ENCODE results near the gene CCDC171. TPM values are rescaled to one million over a fixed set of nuclear protein-coding genes. Genes with fewer than 3 reads are reported as not detected.

CCDC171 gene
- total and polyA plus RNA-seq, 2 donors = 9.8 to 13.9 TPM

DNA sequence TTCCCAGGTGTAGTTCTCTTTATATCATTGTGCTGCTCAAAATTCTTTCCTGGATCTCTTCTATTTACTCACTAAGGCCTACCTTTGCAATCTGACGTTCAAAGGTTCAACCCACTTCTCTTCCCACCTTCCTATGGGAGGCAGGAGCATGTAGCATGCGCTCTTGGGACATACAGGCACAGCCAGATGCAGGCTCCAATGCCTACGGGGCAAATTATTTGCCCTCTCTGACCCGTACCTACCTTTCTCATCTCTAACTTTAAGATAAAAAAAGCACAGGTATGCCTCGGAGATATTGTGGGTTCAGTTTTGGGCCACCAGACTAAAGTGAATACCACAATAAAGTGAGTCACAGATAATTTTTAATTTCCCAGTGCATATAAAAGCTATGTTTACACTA lies 460.5 kb downstream of the CCDC171 start:
- DNase-seq (ENCODE audit: low read depth in 6 of 9, low spot score in 9 of 9) = no peak
- Histone ChIP-seq H3K36me3 (ENCODE audit: control insufficient read depth in 2 of 2, insufficient read depth in 2 of 2, low read length in 1 of 2) (no peaks in the 10 kb centered on the region), H3K27ac (ENCODE audit: low read depth in 1 of 2, low read length in 1 of 2) (no peak overlapping the region), H3K27me3 (ENCODE audit: control insufficient read depth in 2 of 2, insufficient read depth in 1 of 2, low read length in 1 of 2) (no peaks in the 10 kb centered on the region), H3K4me3 (ENCODE audit: low read length in 2 of 2) (no peak overlapping the region), H3K4me1 (ENCODE audit: control insufficient read depth in 2 of 2, insufficient read depth in 2 of 2, low read length in 2 of 2) (no peaks in the 10 kb centered on the region), H3K9me3 (ENCODE audit: control insufficient read depth in 2 of 2, insufficient read depth in 1 of 2, low read length in 1 of 2) (peaks cover 0 to 2% of the 10 kb centered on the region in 2 donors)
- 94% methylated on average over 5 of the region's 5 CpGs for WGBS

DNA sequence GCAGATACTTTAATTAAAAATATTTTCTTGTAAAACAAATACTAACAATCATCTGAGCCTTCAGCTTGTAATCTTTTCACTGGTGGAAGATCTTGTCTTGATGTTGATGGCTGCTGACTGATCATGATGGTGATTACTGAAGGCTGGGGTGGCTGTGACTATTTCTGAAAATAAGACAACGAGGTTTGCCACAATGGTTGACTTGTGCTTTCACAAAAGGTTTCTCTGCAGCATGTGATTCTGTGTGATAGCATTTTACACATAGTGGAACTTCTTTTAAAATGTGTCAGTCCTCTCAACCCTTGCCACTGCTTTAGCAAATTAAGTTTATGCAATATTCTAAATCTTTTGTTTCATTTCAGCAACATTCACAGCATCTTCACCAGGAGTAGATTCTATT lies 461.0 kb downstream of the CCDC171 start:
- Histone ChIP-seq H3K9me3 (ENCODE audit: control insufficient read depth in 2 of 2, insufficient read depth in 1 of 2, low read length in 1 of 2) (peaks cover 0 to 2% of the 10 kb centered on the region in 2 donors), H3K4me1 (ENCODE audit: control insufficient read depth in 2 of 2, insufficient read depth in 2 of 2, low read length in 2 of 2) (no peaks in the 10 kb centered on the region), H3K4me3 (ENCODE audit: low read length in 2 of 2) (no peak overlapping the region), H3K36me3 (ENCODE audit: control insufficient read depth in 2 of 2, insufficient read depth in 2 of 2, low read length in 1 of 2) (no peaks in the 10 kb centered on the region), H3K27ac (ENCODE audit: low read depth in 1 of 2, low read length in 1 of 2) (no peak overlapping the region), H3K27me3 (ENCODE audit: control insufficient read depth in 2 of 2, insufficient read depth in 1 of 2, low read length in 1 of 2) (no peaks in the 10 kb centered on the region)
- no peak for DNase-seq (ENCODE audit: low read depth in 6 of 9, low spot score in 9 of 9)
- 94% methylated on average over 1 of the region's 1 CpG for WGBS

DNA sequence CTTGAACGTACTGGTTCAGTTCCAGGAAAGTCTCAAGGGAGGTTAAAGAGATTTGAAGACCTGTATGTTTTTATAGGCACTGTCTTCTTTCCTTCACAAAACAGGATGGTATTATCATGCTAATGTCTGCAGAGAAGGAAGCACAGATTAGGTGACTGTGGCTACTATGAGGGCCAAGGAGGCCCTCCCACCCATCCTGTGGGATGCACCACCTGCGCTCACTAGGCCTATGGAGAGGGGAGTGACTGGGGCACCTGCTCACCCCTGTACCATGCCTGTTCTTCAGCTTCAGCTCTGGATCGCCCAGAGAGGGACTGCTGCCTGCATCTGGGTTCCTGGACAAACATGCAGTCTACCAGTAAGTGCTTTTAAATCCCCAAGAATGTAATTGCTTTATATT lies 469.4 kb downstream of the CCDC171 start:
- H3K27me3 ChIP-seq (ENCODE audit: control insufficient read depth in 2 of 2, insufficient read depth in 1 of 2, low read length in 1 of 2) = no peaks in the 10 kb centered on the region
- no peak overlapping the region for H3K4me3 ChIP-seq (ENCODE audit: low read length in 2 of 2)
- no peak for DNase-seq (ENCODE audit: low read depth in 6 of 9, low spot score in 9 of 9)
- 63% methylated on average over 3 of the region's 3 CpGs for WGBS
- peaks cover 0 to 2% of the 10 kb centered on the region in 2 donors for H3K9me3 ChIP-seq (ENCODE audit: control insufficient read depth in 2 of 2, insufficient read depth in 1 of 2, low read length in 1 of 2)
- no peak overlapping the region for H3K27ac ChIP-seq (ENCODE audit: low read depth in 1 of 2, low read length in 1 of 2)
- no peaks in the 10 kb centered on the region for H3K36me3 ChIP-seq (ENCODE audit: control insufficient read depth in 2 of 2, insufficient read depth in 2 of 2, low read length in 1 of 2)
- no peaks in the 10 kb centered on the region for H3K4me1 ChIP-seq (ENCODE audit: control insufficient read depth in 2 of 2, insufficient read depth in 2 of 2, low read length in 2 of 2)

DNA sequence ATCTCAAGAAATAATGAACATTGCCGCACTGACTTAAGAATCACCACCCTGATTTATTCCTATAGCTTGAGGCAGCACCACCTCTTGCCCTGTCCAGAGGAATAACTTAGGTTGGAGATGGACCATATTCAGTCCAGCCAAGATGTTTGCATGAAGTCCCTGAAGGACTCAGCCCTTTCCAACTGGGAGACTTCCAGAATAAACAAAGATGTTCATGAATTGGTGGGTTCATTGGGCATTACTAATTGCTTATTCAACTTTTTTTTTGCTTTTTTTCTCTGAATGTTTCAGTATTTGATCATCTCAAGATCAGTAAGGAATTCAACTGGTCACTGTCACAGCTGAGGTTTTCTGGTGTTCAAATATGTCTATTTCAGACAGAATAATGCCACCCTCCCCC lies 470.6 kb downstream of the CCDC171 start:
- Histone ChIP-seq H3K9me3 (ENCODE audit: control insufficient read depth in 2 of 2, insufficient read depth in 1 of 2, low read length in 1 of 2) (no peaks in the 10 kb centered on the region), H3K27ac (ENCODE audit: low read depth in 1 of 2, low read length in 1 of 2) (no peak overlapping the region), H3K36me3 (ENCODE audit: control insufficient read depth in 2 of 2, insufficient read depth in 2 of 2, low read length in 1 of 2) (no peaks in the 10 kb centered on the region), H3K4me3 (ENCODE audit: low read length in 2 of 2) (no peak overlapping the region), H3K27me3 (ENCODE audit: control insufficient read depth in 2 of 2, insufficient read depth in 1 of 2, low read length in 1 of 2) (no peaks in the 10 kb centered on the region), H3K4me1 (ENCODE audit: control insufficient read depth in 2 of 2, insufficient read depth in 2 of 2, low read length in 2 of 2) (no peaks in the 10 kb centered on the region)
- no peak for DNase-seq (ENCODE audit: low read depth in 6 of 9, low spot score in 9 of 9)
- 97% methylated on average over 1 of the region's 1 CpG for WGBS

Other genes starting within 250 kb of the CCDC171 start
- 10.6 TPM for gene TTC39B, start 245.8 kb upstream of the CCDC171 start, total RNA-seq
- 9.4 TPM for gene TTC39B, start 245.8 kb upstream of the CCDC171 start, polyA plus RNA-seq
- gene SNAPC3, start 130.2 kb upstream of the CCDC171 start, total RNA-seq = 24.0 TPM
- 18.1 TPM for gene SNAPC3, start 130.2 kb upstream of the CCDC171 start, polyA plus RNA-seq
- gene PSIP1, start 42.1 kb upstream of the CCDC171 start, total RNA-seq = 170 TPM
- 116 TPM for gene PSIP1, start 42.1 kb upstream of the CCDC171 start, polyA plus RNA-seq